Activated CD4-positive, alpha-beta T cell treated with anti-CD3 and anti-CD28 coated beads for 1 hour (primary cell): ENCODE results near the gene STOML3.

Experiments
- DNase-seq: peaks from one replicate; pipeline ENCODE4 v3.0.0-alpha.2; 2020

Gene STOML3

GRCh38 chr13:38979891-38980749, 10.5 kb downstream of the STOML3 start:
- DNase-seq: no peak

GRCh38 chr13:38970380-38971051, 20.1 kb downstream of the STOML3 start:
- no peak for DNase-seq

- DNase-seq: no peak
Measured at GRCh38 chr13:38969187-38969586, 21.4 kb downstream of the STOML3 start.

- no peak for DNase-seq
Measured at GRCh38 chr13:38967446-38967845, 23.2 kb downstream of the STOML3 start.

- DNase-seq: no peak
Measured at GRCh38 chr13:38965281-38965680, 25.4 kb downstream of the STOML3 start.

GRCh38 chr13:38960175-38960574, 30.5 kb downstream of the STOML3 start:
- no peak for DNase-seq

GRCh38 chr13:38957794-38958592, 32.6 kb downstream of the STOML3 start:
- DNase-seq: no peak

GRCh38 chr13:38954844-38955243, 35.8 kb downstream of the STOML3 start:
- DNase-seq: no peak

- no peak for DNase-seq
Measured at GRCh38 chr13:38954291-38954690, 36.3 kb downstream of the STOML3 start.

- no peak for DNase-seq
Measured at GRCh38 chr13:38952827-38953226, 37.8 kb downstream of the STOML3 start.

GRCh38 chr13:38951525-38952313, 38.9 kb downstream of the STOML3 start:
- no peak for DNase-seq

GRCh38 chr13:38950987-38951386, 39.6 kb downstream of the STOML3 start:
- no peak for DNase-seq

- DNase-seq: no peak
Measured at GRCh38 chr13:38947054-38947453, 43.6 kb downstream of the STOML3 start.

GRCh38 chr13:38944219-38944618, 46.4 kb downstream of the STOML3 start:
- DNase-seq: no peak

GRCh38 chr13:38943231-38943630, 47.4 kb downstream of the STOML3 start:
- no peak for DNase-seq

GRCh38 chr13:38941353-38941945, 49.2 kb downstream of the STOML3 start:
- DNase-seq: no peak

- no peak for DNase-seq
Measured at GRCh38 chr13:38933786-38934185, 56.8 kb downstream of the STOML3 start.

- DNase-seq: no peak
Measured at GRCh38 chr13:38922170-38922569, 68.5 kb downstream of the STOML3 start.

GRCh38 chr13:38921081-38921480, 69.5 kb downstream of the STOML3 start:
- no peak for DNase-seq
